T-cell (primary cell): ENCODE measurements around the gene SDCBP2. TPM values are rescaled to one million over a fixed set of nuclear protein-coding genes. Genes with fewer than 3 reads are reported as not detected.
A peak's percentile ranks its signal among the peaks of the same experiment; 100 is the strongest.

Source experiments
- ATAC-seq, 4 experiments: fragments of 200-7000 bp in 3 of 4; fragments of 150-1000 bp in 1 of 4; cut with Tn5 transposase; replicated peaks in 1 of 4; 1 replicate in 3 of 4; 2 replicates in 1 of 4; pipeline ENCODE4 v1.10.0; 2021; ENCODE audit warnings: moderate library complexity in 3 of 4, mild to moderate bottlenecking in 2 of 4, moderate number of reproducible peaks in 1 of 4
- CTCF ChIA-PET, 2 donors: fragments of 300-600 bp; sonication (Branson Sonifier 250); formaldehyde crosslinking; loops; one replicate each; lab custom pipeline; 2022; ENCODE audit warnings: antibody characterized with exemption in 2 of 2; lab: Charles Lee
- POLR2A ChIA-PET, 2 donors: fragments of 300-600 bp; sonication (Branson Sonifier 250); formaldehyde crosslinking; loops; one replicate each; lab custom pipeline; 2022; ENCODE audit warnings: antibody characterized with exemption in 2 of 2; lab: Charles Lee
- DNase-seq, 35 experiments: peaks; one replicate each; pipeline versions ENCODE4 v3.0.0 to v3.0.0-alpha.2; 2013 to 2023
- H3K27ac ChIP-seq: one replicate; pipeline ENCODE4 v1.5.1; 2013; ENCODE audit warnings: low read length
- H3K27me3 ChIP-seq, 2 experiments: replicated peaks in 1 of 2; 1 replicate in 1 of 2; 2 replicates in 1 of 2; pipeline versions ENCODE4 v1.6.1 to v1.7.0; 2013; ENCODE audit warnings: low read length in 1 of 2, mixed read lengths in 1 of 2; ENCODE audit not compliant: control insufficient read depth in 2 of 2, insufficient read depth in 2 of 2; ENCODE audit errors: extremely low read depth in 1 of 2
- H3K36me3 ChIP-seq, 2 donors: 1 replicate in 1 of 2; 2 replicates in 1 of 2; pipeline versions ENCODE4 v1.6.1 to v1.7.0; 2013; ENCODE audit warnings: low read length in 1 of 2; ENCODE audit not compliant: control insufficient read depth in 2 of 2, insufficient read depth in 1 of 2; ENCODE audit errors: extremely low read depth in 1 of 2
- H3K4me1 ChIP-seq, 2 experiments: 1 replicate in 1 of 2; 2 replicates in 1 of 2; pipeline versions ENCODE4 v1.6.1 to v1.7.0; 2013; ENCODE audit warnings: low read length in 2 of 2, mixed read lengths in 1 of 2; ENCODE audit not compliant: insufficient read depth in 2 of 2, control insufficient read depth in 1 of 2; ENCODE audit errors: extremely low read depth in 1 of 2
- H3K4me3 ChIP-seq, 2 donors: 1 replicate in 1 of 2; 2 replicates in 1 of 2; pipeline versions ENCODE4 v1.5.1 to v1.7.0; 2013; ENCODE audit warnings: mild to moderate bottlenecking in 2 of 2, low read length in 1 of 2, moderate library complexity in 1 of 2; ENCODE audit not compliant: control insufficient read depth in 1 of 2; ENCODE audit errors: extremely low read depth in 1 of 2
- H3K9me3 ChIP-seq: 2 replicates; pipeline ENCODE4 v1.7.0; 2013
- H3K27ac Mint-ChIP-seq, 2 donors: one replicate each; pipeline ENCODE4 v1.8.0; 2020 to 2021; ENCODE audit warnings: mild to moderate bottlenecking in 2 of 2, mixed read lengths in 2 of 2
- H3K27me3 Mint-ChIP-seq, 2 donors: one replicate each; pipeline ENCODE4 v1.8.0; 2021 to 2022; ENCODE audit warnings: mixed read lengths in 2 of 2
- H3K36me3 Mint-ChIP-seq: one replicate; pipeline ENCODE4 v1.8.0; 2021; ENCODE audit warnings: mixed read lengths
- H3K4me1 Mint-ChIP-seq, 3 donors: one replicate each; pipeline ENCODE4 v1.8.0; 2020 to 2022; ENCODE audit warnings: mixed read lengths in 3 of 3, mild to moderate bottlenecking in 1 of 3
- H3K4me3 Mint-ChIP-seq, 3 donors: one replicate each; pipeline ENCODE4 v1.8.0; 2020 to 2022; ENCODE audit warnings: mild to moderate bottlenecking in 3 of 3, mixed read lengths in 3 of 3, moderate library complexity in 3 of 3
- H3K9me3 Mint-ChIP-seq, 3 donors: one replicate each; pipeline ENCODE4 v1.8.0; 2020 to 2022; ENCODE audit warnings: mixed read lengths in 3 of 3
- WGBS: methylation state at CpG from one replicate; pipeline ENCODE4 v1.1.5; 2013; ENCODE audit warnings: missing lambda C conversion rate; ENCODE audit not compliant: insufficient coverage; 5-methylcytosine and 5-hydroxymethylcytosine counted together
- total RNA-seq, 35 experiments: library from RNA in 6 of 35; stranded (reverse) in 6 of 35; fragments of 120-200 nt in 1 of 35; gene quantifications; one replicate each; pipeline versions ENCODE4 v1.2.1 to v1.2.4 and lab custom pipeline; 2013 to 2026

The SDCBP2 gene
- total RNA-seq, 5 donors from 2014 or later (not counting 1 experiment from before 2014, with no cell fraction given) = 1.1 to 2.4 (median 2.2) TPM

DNA sequence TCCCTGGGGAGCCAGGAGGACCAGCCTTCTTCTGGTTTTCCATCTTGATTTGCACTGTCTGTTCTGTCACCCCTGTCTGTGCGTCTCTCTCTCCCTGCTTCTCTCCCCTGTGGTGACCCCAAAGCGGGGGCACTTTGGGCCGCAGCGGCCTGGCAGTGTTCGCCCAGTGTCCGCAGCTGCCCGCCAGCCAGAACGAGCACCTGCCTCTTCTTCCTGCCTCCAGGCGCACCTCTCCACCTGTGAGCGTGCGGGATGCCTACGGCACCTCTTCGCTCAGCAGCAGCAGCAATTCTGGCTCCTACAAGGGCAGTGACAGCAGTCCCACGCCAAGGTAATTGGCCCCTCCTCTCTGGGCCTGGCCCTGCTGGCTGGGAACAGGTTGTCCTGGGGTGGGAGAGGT, 32.0 kb downstream of the SDCBP2 start:
- Histone ChIP-seq H3K27ac (no peak overlapping the region), H3K9me3 (no peaks in the 10 kb centered on the region), H3K4me1 (peaks cover 3 to 30% of the 10 kb centered on the region in 2 experiments), H3K4me3 (no peak overlapping the region), H3K36me3 (peaks cover 0 to 14% of the 10 kb centered on the region in 2 donors), H3K27me3 (no peaks in the 10 kb centered on the region)
- DNase-seq = no peak
- H3K27ac Mint-ChIP-seq = peak overlapping the region in 1 of 2 donors; percentile 43
- no peak overlapping the region for H3K4me3 Mint-ChIP-seq
- POLR2A ChIA-PET = interaction anchor here in 1 of 2 donors (0.7 kb wide), 1 partner anchor 47 kb away, joined by 3 read pairs; no protein-coding TSS in a partner anchor
- H3K27me3 Mint-ChIP-seq = no peaks in the 10 kb centered on the region
- WGBS = 92% methylated on average over 6 of the region's 14 CpGs
- peaks cover 22% of the 10 kb centered on the region for H3K36me3 Mint-ChIP-seq
- no peaks in the 10 kb centered on the region for H3K9me3 Mint-ChIP-seq
- peaks cover 42 to 60% (median 48%) of the 10 kb centered on the region in 3 donors for H3K4me1 Mint-ChIP-seq
- CTCF ChIA-PET = no interaction called here
- no peak for ATAC-seq

DNA sequence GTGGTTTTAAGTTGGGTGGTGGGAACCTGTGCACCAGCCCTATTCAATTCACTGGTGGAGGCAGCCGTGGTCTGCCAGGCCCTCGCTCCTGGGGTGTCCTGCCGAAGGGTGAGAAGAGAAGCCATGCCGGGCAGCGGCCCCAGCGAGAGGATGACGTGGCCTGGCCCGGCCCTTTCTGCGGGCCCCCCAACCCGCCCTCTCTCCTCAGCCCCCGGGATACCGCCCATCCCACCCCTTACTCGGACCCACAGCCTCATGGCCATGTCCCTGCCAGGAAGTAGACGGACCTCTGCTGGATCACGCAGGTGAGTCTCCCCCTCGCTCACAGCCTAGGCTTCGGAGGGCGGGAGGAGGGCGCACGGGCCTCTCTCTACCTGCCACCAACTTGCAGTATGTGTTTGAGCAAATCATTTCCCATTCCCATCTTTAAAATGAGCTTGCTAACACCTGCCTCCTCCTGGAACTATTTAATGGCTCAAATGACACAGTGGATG, 32.8 kb downstream of the SDCBP2 start:
- Mint-ChIP-seq H3K27ac (no peak overlapping the region), H3K27me3 (no peaks in the 10 kb centered on the region), H3K4me3 (no peak overlapping the region), H3K36me3 (peaks cover 22% of the 10 kb centered on the region), H3K4me1 (peaks cover 46 to 64% (median 52%) of the 10 kb centered on the region in 3 donors), H3K9me3 (no peaks in the 10 kb centered on the region)
- Histone ChIP-seq H3K27ac (no peak overlapping the region), H3K36me3 (peaks cover 0 to 14% of the 10 kb centered on the region in 2 donors), H3K4me1 (peaks cover 3 to 29% of the 10 kb centered on the region in 2 experiments), H3K4me3 (no peak overlapping the region), H3K9me3 (no peaks in the 10 kb centered on the region), H3K27me3 (no peaks in the 10 kb centered on the region)
- ChIA-PET CTCF (no interaction called here), POLR2A (interaction anchor here in 1 of 2 donors (0.7 kb wide), 1 partner anchor 47 kb away, joined by 3 read pairs; no protein-coding TSS in a partner anchor)
- 97% methylated on average over 14 of the region's 20 CpGs for WGBS
- no peak for DNase-seq
- ATAC-seq = no peak

DNA sequence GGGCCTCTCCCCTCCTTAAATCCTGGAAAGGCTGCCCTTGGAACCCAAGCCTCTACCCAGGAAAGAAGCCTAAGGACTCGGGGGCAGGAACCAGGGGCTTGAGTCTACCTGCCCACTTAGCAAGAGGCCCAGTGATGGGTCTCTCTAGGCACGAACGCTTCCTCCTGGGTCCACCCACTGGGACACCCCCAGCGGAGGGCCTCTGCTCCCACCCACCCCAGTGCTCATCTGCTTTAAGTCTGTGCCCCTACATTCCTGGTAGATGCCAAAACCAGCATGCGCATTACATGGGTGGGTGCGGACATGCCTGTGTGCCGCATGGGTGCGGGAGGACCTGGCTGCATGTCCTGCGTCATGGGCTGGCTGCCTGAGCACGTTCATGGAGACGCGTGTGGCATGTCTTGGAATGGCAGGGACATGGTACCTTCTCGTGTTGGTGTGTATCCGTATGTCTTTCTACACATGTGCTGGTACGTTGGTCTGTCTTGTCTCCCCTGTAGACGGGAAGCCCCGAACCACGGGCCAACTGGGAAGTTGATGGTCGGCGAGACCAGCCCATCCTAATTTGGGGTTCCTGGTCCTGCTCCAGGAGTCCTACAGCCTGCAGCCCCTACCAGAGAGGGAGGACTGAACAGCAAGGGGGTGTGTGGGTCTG, 33.5 kb downstream of the SDCBP2 start:
- H3K4me1 Mint-ChIP-seq = peaks cover 45 to 64% (median 52%) of the 10 kb centered on the region in 3 donors
- DNase-seq (no peak), ATAC-seq (no peak)
- H3K27me3 Mint-ChIP-seq = no peaks in the 10 kb centered on the region
- Histone ChIP-seq H3K27ac (no peak overlapping the region), H3K9me3 (no peaks in the 10 kb centered on the region), H3K36me3 (peaks cover 0 to 16% of the 10 kb centered on the region in 2 donors), H3K4me1 (peaks cover 0 to 26% of the 10 kb centered on the region in 2 experiments), H3K4me3 (no peak overlapping the region), H3K27me3 (no peaks in the 10 kb centered on the region)
- ChIA-PET CTCF (no interaction called here), POLR2A (no interaction called here)
- H3K9me3 Mint-ChIP-seq = no peaks in the 10 kb centered on the region
- H3K4me3 Mint-ChIP-seq = no peak overlapping the region
- H3K36me3 Mint-ChIP-seq = peaks cover 19% of the 10 kb centered on the region
- H3K27ac Mint-ChIP-seq = no peak overlapping the region
- 89% methylated on average over 20 of the region's 20 CpGs for WGBS

GRCh38 chr20:1294497-1294896, 34.4 kb downstream of the SDCBP2 start:
- POLR2A ChIA-PET = no interaction called here
- ATAC-seq = no peak

GRCh38 chr20:1293641-1294379, 35.1 kb downstream of the SDCBP2 start:
- Mint-ChIP-seq H3K36me3 (peaks cover 19% of the 10 kb centered on the region), H3K9me3 (no peaks in the 10 kb centered on the region), H3K4me3 (no peak overlapping the region), H3K4me1 (peaks cover 34 to 53% (median 43%) of the 10 kb centered on the region in 3 donors), H3K27me3 (no peaks in the 10 kb centered on the region), H3K27ac (peak overlapping the region in 1 of 2 donors; percentile 34)
- CTCF ChIA-PET = no interaction called here
- 83% methylated on average over 4 of the region's 6 CpGs for WGBS
- Histone ChIP-seq H3K27ac (no peak overlapping the region), H3K36me3 (peaks cover 0 to 16% of the 10 kb centered on the region in 2 donors), H3K4me3 (no peak overlapping the region), H3K27me3 (no peaks in the 10 kb centered on the region), H3K9me3 (no peaks in the 10 kb centered on the region), H3K4me1 (peaks cover 0 to 13% of the 10 kb centered on the region in 2 experiments)
- POLR2A ChIA-PET = no interaction called here
- DNase-seq = no peak
- ATAC-seq = no peak

More at GRCh38 chr20:1294497-1294896, 34.4 kb downstream of the SDCBP2 start:
- Mint-ChIP-seq H3K27me3 (no peaks in the 10 kb centered on the region), H3K27ac (no peak overlapping the region), H3K4me3 (no peak overlapping the region), H3K9me3 (no peaks in the 10 kb centered on the region), H3K36me3 (peaks cover 22% of the 10 kb centered on the region), H3K4me1 (peaks cover 40 to 59% (median 46%) of the 10 kb centered on the region in 3 donors)
- H3K36me3 ChIP-seq = peaks cover 0 to 16% of the 10 kb centered on the region in 2 donors
- H3K27me3 ChIP-seq = no peaks in the 10 kb centered on the region
- 85% methylated on average over 4 of the region's 8 CpGs for WGBS
- no peak overlapping the region for H3K4me3 ChIP-seq
- CTCF ChIA-PET = no interaction called here
- H3K4me1 ChIP-seq = peaks cover 0 to 17% of the 10 kb centered on the region in 2 experiments
- no peaks in the 10 kb centered on the region for H3K9me3 ChIP-seq
- H3K27ac ChIP-seq = no peak overlapping the region
- DNase-seq = no peak

- no peaks in the 10 kb centered on the region for H3K27me3 ChIP-seq
- DNase-seq (no peak), ATAC-seq (no peak)
- H3K4me3 ChIP-seq = no peak overlapping the region
- no peaks in the 10 kb centered on the region for H3K9me3 ChIP-seq
- CTCF ChIA-PET = interaction anchor here in 1 of 2 donors (1.4 kb wide), 1 partner anchor 9 kb away, joined by 4 read pairs; no protein-coding TSS in a partner anchor
- H3K27ac ChIP-seq = no peak overlapping the region
- POLR2A ChIA-PET = no interaction called here
- peaks cover 19% of the 10 kb centered on the region for H3K36me3 Mint-ChIP-seq
- H3K4me1 Mint-ChIP-seq = peaks cover 39 to 57% (median 49%) of the 10 kb centered on the region in 3 donors
- H3K4me1 ChIP-seq = peaks cover under 1 to 20% of the 10 kb centered on the region in 2 experiments
- no peaks in the 10 kb centered on the region for H3K9me3 Mint-ChIP-seq
- peak overlapping the region; percentile 33 to 75 for H3K27ac Mint-ChIP-seq
- no peaks in the 10 kb centered on the region for H3K27me3 Mint-ChIP-seq
- no peak overlapping the region for H3K4me3 Mint-ChIP-seq
- H3K36me3 ChIP-seq = peaks cover 0 to 13% of the 10 kb centered on the region in 2 donors
- no CpG with 5 or more reads among the region's 1 CpG for WGBS
Measured at GRCh38 chr20:1292620-1293019, 36.3 kb downstream of the SDCBP2 start.
